T-helper 2 cell (primary cell): ENCODE measurements around the gene PIP5K1C.
A peak's percentile ranks its signal among the peaks of the same experiment; 100 is the strongest.

Experiments
- DNase-seq, 5 experiments: peaks; one replicate each; pipeline versions ENCODE4 v3.0.0 to v3.0.0-alpha.2; 2012 to 2022
- total RNA-seq, 2 donors: gene quantifications; one replicate each; lab custom pipeline; 2026; lab: John Stamatoyannopoulos, UW

PIP5K1C gene, protein sequence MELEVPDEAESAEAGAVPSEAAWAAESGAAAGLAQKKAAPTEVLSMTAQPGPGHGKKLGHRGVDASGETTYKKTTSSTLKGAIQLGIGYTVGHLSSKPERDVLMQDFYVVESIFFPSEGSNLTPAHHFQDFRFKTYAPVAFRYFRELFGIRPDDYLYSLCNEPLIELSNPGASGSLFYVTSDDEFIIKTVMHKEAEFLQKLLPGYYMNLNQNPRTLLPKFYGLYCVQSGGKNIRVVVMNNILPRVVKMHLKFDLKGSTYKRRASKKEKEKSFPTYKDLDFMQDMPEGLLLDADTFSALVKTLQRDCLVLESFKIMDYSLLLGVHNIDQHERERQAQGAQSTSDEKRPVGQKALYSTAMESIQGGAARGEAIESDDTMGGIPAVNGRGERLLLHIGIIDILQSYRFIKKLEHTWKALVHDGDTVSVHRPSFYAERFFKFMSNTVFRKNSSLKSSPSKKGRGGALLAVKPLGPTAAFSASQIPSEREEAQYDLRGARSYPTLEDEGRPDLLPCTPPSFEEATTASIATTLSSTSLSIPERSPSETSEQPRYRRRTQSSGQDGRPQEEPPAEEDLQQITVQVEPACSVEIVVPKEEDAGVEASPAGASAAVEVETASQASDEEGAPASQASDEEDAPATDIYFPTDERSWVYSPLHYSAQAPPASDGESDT
- total RNA-seq = 22.8 to 25.3 reads per million in 2 donors

DNA sequence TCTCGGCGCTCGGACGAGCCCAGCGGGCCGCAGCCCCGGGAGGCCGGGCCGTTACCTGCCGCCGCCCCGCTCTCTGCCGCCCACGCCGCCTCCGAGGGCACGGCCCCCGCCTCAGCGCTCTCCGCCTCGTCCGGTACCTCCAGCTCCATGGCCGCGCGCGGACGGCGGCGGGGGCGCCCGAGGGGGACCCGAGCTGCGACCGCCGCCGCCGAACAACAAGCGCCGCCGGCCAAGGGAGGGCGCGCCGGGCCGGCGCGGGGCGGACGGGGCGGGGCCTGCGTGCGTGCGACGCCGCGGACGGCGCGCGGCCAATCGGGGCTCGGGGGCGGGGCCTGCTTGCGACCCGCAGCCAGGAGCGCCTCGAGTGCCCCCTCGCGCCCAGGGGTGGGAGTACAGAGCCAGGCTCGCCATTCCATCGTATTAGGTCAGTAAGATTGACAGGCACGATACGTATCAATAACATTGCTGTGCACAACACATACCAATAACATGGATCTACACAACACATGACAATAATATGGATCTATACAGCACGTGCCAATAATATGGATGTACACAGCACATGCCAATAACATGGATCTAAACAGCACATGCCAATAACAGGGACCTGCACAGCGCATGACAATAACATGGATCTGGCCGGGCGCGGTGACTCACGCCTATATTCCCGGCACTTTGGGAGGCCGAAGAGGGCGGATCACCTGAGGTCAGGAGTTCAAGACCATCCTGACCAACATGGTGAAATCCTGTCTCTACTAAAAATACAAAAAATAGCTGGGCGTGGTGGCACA lies at the start of gene PIP5K1C:
TSS of gene PIP5K1C (minus strand) at position 227 of the 791 bp plus-strand sequence. CDS start at position 149, 78 bp downstream.
- DNase-seq = peak; percentile 81 to 92 (median 90)

DNA sequence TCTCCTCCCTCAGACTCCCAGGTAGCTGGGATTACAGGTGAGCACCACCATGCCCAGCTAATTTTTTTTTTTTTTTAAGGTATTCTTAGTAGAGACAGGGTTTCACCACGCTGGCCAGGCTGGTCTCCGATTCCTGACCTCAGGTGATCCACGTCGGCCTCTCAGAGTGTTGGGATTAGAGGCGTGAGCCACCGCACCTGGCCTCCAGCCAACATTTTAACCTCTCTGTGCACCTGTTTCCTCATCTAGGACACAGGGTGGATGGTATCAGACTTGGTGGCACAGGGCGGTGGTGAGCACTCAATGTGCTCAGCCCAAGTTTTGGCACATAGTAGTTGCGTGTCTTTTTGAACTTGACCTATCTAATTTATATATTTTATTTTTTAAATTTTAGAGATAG lies 48.7 kb upstream of the PIP5K1C start:
- DNase-seq = no peak

DNA sequence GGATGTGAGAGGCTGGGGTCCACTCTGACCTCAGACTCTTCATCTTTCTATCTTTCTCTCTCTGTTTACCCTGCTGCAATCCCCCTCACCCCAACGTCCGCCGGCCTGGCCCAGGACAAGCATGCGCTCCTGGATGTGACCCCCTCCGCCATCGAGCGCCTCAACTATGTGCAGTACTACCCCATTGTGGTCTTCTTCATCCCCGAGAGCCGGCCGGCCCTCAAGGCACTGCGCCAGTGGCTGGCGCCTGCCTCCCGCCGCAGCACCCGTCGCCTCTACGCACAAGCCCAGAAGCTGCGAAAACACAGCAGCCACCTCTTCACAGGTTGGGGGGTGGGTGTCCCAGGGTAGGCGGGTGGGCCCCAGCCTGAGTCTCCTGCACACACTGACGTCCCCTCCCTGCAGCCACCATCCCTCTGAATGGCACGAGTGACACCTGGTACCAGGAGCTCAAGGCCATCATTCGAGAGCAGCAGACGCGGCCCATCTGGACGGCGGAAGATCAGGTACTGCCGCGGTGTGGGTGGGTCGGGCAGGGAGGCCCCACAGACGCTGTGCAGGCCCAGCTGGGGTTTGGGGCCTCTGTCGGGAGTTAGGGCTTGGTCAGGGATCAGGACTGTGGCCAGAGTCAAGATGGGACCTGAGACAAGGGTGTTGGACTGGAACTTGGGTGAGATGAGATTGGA lies 46.2 kb upstream of the PIP5K1C start:
- no peak for DNase-seq

DNA sequence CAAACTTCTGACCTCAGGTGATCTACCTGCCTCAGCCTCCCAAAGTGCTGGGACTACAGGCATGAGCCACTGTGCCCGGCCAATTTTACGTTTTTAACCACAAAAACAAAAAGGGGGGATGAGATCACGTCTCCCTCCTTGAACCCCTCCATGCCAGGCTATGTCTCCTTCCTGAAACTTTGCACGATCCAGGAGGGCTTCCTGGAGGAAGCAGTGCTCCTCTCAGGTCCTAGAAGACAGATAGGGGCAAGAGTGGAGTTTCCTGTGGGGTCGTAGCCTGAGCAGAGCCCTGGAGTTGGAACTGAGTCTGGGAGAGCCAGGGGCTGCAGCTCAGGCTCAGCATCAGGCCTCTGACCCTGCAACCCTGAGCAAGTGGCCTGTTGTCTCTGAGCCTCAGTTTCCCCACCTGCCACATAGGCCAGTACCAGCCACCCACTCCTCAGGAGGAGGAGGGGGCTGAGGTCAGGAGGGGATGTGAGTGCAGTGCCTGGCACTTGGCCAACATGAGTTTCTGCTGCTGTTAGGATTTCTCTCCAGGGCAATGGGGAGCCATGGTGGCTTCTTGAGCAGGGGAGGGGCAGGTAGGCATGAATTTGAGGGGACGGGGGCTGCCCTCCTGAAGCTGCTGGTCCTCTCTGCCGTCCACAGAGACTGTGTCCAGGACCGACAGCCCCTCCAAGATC lies 45.2 kb upstream of the PIP5K1C start:
- no peak for DNase-seq

DNA sequence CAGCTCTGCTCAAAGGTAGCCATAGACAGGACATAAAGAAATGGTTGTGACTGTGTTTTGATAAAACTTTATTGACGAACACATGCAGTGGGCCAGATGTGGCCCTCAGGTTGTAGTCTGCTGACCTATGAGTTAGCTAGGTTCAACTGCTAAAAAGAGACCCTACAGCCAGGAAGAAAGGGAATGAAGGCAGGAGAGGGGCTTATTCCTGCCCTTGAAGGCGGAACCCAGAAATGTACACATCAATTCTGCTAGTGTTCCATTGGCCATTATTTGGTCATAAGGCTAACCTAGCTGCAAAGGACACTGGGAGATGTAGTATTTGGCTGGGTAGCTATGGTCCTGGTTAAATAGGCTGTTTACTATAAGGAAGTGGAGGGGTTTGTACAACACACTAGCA lies 43.2 kb upstream of the PIP5K1C start:
- no peak for DNase-seq

DNA sequence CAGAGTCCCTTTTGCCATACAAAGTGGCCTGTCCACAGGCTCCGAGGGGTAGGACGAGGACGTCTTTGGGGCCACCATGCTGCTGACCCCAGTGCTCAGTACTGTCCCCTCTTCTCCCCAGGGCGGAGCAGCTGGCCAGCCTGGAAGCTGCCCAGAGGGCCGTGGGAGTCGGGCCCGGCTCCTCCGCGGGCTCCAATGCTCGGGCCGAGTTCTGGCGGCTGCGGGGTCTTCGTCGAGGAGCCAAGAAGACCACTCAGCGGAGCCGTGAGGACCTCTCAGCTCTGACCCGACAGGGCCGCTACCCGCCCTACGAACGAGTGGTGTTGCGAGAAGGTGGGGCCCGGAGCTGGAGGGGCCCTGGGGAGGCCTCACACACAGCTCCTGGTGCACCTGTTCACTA lies 40.2 kb upstream of the PIP5K1C start:
- DNase-seq = no peak

DNA sequence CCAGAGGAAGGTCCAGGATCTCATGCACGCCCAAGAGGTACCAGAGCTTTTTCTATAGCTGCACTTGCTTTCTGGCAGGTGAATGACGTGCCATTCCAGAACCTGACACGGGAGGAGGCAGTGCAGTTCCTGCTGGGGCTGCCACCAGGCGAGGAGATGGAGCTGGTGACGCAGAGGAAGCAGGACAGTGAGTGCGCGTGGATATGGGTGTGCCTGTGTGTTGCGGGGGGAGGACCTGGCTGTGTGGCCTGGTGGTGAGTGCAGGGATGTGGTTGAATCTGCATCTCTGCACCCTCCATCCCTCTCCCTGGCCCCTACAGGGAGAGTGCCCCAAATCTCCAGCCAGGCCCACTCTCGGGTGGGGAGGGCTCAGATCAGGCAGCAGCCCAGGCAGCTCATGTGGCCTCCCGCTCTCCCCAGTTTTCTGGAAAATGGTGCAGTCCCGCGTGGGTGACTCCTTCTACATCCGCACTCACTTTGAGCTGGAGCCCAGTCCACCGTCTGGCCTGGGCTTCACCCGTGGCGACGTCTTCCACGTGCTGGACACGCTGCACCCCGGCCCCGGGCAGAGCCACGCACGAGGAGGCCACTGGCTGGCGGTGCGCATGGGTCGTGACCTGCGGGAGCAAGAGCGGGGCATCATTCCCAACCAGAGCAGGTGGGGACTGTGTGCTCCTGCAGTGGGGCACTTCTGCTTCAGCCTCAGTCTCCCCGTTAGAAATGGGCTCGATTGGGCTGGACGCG lies 38.4 kb upstream of the PIP5K1C start:
- DNase-seq = peak in 1 of 5 experiments; percentile 14

DNA sequence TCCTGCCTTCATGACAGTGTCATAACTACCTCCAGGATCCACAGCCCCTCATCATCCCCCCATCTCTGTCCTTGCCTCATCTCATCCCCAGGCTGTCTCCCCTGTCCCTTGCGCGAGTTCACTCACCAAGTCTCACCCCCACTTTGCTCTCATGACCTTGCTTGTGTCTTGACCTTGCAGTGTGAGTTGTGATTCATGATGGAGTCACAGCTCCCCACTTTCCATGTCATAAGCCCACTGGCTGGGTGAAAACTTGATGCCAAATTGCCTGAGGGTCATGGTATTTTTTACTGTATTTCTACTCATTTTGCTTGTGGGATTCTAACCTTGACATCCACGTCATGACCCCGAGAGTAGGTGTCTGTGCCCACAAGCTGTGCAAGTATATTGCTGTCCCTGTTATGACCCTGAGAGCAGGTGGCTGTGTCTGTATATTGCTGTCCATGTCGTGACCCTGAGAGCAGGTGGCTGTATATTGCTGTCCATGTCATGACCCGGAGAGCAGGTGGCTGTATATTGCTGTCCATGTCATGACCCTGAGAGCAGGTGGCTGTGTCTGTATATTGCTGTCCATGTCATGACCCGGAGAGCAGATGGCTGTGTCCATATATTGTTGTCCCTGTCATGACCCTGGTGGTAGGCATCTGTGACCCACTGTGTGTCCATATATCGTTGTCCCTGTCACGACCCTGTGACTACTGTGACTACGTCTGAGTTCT lies 37.4 kb upstream of the PIP5K1C start:
- no peak for DNase-seq

DNA sequence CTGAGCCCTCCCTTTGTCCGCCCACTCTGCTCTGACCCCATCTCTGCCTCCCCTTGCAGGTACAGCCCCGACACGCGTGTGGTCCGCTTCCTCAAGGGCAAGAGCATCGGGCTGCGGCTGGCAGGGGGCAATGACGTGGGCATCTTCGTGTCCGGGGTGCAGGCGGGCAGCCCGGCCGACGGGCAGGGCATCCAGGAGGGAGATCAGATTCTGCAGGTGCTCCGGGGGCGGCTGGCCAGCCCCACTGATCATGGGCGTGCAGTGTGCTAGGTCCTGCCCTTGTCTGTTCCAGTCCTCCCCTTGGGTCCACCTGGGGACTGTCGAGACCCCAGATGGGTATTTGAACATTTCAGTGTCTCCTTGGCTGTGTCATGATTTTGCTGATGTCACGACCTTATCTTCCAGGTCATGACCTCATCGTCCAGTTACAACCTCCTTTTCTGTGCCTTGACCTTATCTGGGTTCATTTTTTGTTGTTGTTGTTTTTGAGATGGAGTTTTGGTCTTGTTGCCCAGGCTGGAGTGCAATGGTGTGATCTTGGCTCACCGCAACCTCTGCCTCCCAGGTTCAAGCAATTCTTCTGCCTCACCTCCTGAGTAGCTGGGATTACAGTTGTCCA lies 35.9 kb upstream of the PIP5K1C start:
- DNase-seq = no peak

DNA sequence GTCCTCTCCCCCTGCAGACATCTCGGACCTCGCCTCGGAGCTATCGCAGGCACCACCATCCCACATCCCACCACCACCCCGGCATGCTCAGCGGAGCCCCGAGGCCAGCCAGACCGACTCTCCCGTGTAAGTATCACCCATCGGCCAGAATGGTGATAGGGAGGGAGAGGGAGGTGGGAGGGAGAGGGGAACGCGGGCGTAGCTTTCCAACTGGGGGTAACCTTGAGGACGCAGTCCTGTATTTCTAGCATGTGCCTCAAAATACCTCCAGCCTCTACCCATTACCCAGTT lies 34.0 kb upstream of the PIP5K1C start:
- DNase-seq = no peak

DNA sequence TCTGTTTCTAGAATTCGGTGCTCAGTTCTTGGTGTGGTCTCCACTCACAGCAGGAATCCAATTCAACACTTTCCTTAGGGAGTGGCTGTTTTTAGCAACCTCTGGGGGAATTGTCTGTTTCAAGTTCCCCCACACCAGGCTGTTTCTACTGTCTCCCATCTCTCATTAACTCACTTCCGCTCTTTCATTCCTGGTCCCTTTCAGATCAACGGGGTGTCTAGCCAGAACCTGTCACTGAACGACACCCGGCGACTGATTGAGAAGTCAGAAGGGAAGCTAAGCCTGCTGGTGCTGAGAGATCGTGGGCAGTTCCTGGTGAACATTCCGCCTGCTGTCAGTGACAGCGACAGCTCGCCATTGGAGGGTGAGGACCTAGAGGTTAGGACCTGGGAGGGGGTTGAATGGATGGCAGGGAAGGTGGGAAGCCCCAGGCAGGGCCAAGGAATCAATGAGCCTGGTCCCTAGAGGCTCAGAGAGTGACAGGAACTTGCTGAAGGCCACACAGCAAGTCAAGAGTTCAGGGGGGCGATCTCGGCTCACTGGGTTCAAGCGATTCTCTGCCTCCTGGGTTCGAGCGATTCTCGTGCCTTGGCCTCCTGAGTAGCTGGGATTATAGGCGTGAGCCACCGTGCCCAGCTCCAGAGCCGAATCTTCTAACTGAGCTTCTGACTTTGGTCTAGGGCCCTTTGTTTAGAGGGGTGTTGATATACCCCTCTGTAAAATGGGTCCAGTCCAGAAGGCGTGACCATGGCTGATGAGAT lies 33.5 kb upstream of the PIP5K1C start:
- DNase-seq = no peak

DNA sequence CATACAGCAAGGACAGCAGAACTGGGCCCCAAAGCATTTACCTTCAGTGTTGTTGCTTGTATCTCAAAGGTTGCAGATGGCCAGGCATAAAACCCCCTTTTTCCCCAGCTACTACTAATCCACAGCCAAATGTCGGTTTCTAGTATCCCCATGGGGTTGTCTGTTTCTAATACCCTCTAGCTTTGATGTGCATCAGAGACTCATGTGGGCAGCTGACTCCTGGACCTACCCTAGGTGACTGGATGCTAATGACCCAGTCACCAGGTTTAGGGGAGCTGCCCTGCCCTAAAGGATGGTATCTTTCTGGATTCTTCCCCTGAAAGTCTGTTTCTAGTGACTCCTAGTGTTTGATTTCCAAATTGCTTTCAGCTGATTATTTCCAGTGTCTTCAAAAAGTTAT lies 31.8 kb upstream of the PIP5K1C start:
- DNase-seq = no peak

DNA sequence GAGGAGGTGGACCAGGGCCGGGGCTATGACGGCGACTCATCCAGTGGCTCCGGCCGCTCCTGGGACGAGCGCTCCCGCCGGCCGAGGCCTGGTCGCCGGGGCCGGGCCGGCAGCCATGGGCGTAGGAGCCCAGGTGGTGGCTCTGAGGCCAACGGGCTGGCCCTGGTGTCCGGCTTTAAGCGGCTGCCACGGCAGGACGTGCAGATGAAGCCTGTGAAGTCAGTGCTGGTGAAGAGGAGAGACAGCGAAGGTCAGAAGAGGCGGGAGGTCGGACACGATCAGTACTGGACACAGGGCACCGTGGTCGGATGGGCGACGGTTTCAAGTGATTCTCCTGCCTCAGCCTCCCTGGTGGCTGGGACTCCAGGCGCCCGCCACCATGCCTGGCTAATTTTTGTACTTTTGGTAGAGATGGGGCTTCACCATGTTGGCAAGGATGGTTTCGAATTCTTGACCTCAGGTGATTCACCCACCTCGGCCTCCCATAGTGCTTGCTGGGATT lies 30.2 kb upstream of the PIP5K1C start:
- no peak for DNase-seq

DNA sequence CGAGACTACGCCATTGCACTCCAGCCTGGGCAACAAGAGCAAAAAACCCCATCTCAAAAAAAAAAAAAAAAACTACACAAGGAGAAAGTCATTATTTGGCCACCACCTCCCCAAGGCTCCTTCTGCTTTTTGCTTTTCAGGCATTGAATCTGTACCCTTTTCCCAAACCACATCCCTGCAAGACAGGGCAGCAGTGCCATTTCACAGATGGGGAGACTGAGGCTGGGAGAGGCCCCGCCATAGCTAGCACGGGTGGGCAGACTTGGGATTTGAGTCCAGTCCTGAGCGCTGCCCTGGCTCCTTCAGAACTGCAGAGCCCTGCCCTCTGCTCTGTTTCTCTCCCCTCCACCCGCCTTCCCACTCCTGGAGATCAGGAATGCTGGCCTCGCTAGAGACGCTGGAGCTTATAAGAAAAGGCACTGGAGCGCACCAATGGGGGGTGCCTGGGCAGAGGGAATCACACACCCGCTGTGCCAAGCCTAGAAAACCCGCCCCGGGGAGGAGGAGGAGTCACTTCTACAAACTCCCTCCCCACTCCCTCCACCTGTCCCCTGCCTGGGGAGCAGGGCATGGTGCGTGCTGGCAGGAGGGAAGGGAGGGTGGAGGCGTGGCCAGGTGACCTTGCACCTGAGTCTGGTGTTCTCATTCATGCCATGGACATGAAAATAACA lies 25.5 kb upstream of the PIP5K1C start:
- no peak for DNase-seq

DNA sequence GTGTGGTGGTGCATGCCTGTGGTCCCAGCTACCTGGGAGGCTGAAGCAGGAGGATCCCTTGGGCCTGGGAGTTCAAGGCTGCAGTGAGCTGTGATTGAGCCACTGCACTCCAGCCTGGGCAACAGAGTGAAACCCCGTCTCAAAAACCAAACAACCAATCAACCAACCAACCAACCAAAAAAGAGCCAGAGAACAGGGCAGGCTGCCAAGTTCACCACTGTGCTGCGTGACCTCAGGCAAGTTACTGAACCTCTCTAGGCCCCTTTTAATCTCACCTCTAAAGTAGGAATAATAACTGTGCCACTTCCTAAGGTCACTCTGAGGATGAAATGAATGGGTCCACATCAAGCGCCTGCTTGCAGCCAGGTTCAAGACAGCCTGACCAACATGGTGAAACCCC lies 24.9 kb upstream of the PIP5K1C start:
- no peak for DNase-seq

DNA sequence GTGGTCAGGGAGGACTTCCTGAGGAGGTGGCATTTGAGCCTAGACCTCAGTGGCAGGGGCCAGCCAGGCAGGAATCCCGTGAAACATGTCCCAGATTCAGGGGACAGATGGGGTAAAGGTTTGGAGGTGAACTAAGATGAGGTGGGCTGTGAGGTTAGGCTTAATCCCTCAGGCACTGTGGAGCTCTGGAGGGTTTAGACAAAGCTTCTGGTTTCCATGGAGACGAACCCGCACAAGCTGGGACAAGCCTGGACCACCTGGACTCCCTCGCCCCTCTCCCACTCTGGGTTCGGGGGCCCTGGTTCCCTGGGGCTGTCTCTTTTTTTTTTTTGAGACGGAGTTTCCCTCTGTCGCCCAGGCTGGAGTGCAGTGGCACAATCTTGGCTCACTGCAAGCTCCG lies 23.6 kb upstream of the PIP5K1C start:
- no peak for DNase-seq

DNA sequence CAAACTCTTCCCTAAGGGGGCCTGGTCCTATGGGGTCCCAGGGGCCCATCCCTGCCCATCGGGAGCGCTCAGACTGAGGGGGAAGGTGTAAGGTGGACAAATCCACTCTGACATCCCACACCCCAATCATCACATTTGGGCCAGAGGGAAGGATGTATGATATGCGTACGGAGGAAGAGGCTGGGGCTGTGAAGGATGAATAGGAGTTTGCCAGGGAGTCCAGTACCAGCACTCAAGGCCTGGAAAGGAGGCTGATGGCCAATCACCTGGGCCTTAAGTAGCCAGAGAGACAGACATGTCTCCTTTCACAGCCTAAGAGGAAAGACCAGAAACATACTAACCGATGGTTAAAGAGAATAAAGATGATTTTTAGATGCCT lies 22.8 kb upstream of the PIP5K1C start:
- DNase-seq = no peak

DNA sequence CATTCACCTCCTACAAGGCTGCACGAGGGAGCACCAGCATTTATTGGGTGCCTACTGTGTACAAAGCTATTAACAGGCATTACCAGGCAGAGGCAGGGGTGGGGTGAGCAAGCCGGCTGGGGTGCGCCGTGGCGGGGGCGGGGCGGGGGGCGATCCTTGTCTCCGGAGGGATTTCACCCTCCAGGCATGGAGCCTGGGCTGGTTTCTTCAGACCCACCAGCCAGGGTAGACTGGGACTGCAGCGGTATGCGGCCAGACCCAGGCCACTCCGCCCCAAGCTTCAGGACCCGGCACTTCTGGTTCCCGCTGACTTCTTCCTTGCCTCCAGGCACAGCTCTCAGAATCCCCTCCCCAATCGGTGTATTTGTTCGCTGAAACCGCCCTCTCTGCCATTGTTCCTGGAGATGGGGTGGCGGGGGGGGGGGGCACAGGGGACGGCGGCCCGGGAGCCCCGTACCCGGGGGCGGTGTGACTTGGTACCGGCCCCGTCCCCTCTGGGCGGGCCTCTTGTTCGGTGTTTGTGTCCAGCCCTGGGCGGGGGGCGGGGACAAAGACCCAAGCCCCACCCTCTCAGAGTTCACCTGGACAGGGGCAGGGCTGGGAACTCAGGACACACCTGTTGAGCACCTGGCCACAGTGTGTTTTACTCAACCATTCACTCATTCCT lies 22.3 kb upstream of the PIP5K1C start:
- no peak for DNase-seq
